Epithelial cell of proximal tubule (primary cell): Measurements from ENCODE around the gene NFIA. TPM values are rescaled to one million over a fixed set of nuclear protein-coding genes. Genes with fewer than 3 reads are reported as not detected.

Source experiments
- DNase-seq: peaks from one replicate; pipeline ENCODE4 v3.0.0-alpha.2; 2011; ENCODE audit warnings: low read depth
- H3K4me3 ChIP-seq: 2 replicates; pipeline ENCODE4 v1.5.1; 2011; ENCODE audit warnings: low read depth, mild to moderate bottlenecking, low read length
- CTCF ChIP-seq: conservative IDR thresholded peaks from 2 replicates; pipeline ENCODE4 v1.5.1; 2012; ENCODE audit warnings: low read depth, mild to moderate bottlenecking, low read length
- total RNA-seq: library from RNA; depleted of rRNA; stranded (reverse); fragments of >200 nt; gene quantifications from 2 replicates; pipeline ENCODE4 v1.2.3, GENCODE V29; 2015

Gene NFIA
- total RNA-seq, 1 donor from 2014 or later: 1.6 TPM

GRCh38 chr1:61269602-61270001, 187.2 kb downstream of the NFIA start:
- H3K4me3 ChIP-seq: no peak overlapping the region
- DNase-seq: no peak
- no peak for TF ChIP-seq CTCF

- no peak for TF ChIP-seq CTCF
- no peak for DNase-seq
- no peak overlapping the region for H3K4me3 ChIP-seq
These were observed 187.7 kb downstream of the NFIA start for GRCh38 chr1:61270107-61270506.

- H3K4me3 ChIP-seq: no peak overlapping the region
- TF ChIP-seq CTCF: no peak
- DNase-seq: no peak
These were observed 188.5 kb downstream of the NFIA start for GRCh38 chr1:61270761-61271411.

- no peak for TF ChIP-seq CTCF
- DNase-seq: no peak
These were observed 189.0 kb downstream of the NFIA start for GRCh38 chr1:61271412-61271789.

GRCh38 chr1:61273167-61273705, 190.9 kb downstream of the NFIA start:
- no peak for TF ChIP-seq CTCF
- H3K4me3 ChIP-seq: no peak overlapping the region
- no peak for DNase-seq

More at GRCh38 chr1:61271412-61271789, 189.0 kb downstream of the NFIA start:
- no peak overlapping the region for H3K4me3 ChIP-seq

- no peak overlapping the region for H3K4me3 ChIP-seq
- DNase-seq: no peak
- TF ChIP-seq CTCF: no peak
These were observed 191.5 kb downstream of the NFIA start for GRCh38 chr1:61273861-61274260.

GRCh38 chr1:61274939-61275338, 192.6 kb downstream of the NFIA start:
- no peak for TF ChIP-seq CTCF
- H3K4me3 ChIP-seq: no peak overlapping the region
- DNase-seq: no peak
